Measurements from ENCODE around the gene MSH2.

The MSH2 gene

DNA sequence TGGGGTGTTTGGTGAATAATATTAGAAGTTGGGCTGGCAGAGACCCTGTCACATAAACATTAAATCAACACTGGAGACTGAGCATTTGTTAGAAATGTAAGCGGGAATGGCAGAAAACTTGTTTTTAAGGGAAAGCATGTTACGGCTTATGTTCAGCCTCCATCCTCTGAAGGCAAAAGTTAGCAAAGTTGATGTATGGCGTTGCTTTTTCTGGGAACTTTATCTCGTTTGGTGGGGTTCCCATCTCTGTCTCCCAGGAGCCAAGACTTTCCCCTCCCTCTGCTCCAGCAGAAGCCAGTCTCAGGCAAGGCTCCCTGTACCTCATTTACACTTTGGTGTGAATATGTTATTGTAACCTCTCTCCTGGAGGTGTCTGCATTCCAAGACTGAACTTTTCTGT lies 105.1 kb downstream of the MSH2 start:
- no peak for ATAC-seq
- TF ChIP-seq ZC3H10 (CRISPR knock-in tag; IDR thresholded peaks at IDR 0.05): no peak
- no peak for TF ChIP-seq GLIS3 (CRISPR knock-in tag; IDR thresholded peaks at IDR 0.05)
- TF ChIP-seq ZFP30 (CRISPR knock-in tag; IDR thresholded peaks at IDR 0.05): no peak
- TF ChIP-seq, protein P1, sequence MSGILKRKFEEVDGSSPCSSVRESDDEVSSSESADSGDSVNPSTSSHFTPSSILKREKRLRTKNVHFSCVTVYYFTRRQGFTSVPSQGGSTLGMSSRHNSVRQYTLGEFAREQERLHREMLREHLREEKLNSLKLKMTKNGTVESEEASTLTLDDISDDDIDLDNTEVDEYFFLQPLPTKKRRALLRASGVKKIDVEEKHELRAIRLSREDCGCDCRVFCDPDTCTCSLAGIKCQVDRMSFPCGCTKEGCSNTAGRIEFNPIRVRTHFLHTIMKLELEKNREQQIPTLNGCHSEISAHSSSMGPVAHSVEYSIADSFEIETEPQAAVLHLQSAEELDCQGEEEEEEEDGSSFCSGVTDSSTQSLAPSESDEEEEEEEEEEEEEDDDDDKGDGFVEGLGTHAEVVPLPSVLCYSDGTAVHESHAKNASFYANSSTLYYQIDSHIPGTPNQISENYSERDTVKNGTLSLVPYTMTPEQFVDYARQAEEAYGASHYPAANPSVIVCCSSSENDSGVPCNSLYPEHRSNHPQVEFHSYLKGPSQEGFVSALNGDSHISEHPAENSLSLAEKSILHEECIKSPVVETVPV (CRISPR knock-in tag; IDR thresholded peaks at IDR 0.05): no peak

DNA sequence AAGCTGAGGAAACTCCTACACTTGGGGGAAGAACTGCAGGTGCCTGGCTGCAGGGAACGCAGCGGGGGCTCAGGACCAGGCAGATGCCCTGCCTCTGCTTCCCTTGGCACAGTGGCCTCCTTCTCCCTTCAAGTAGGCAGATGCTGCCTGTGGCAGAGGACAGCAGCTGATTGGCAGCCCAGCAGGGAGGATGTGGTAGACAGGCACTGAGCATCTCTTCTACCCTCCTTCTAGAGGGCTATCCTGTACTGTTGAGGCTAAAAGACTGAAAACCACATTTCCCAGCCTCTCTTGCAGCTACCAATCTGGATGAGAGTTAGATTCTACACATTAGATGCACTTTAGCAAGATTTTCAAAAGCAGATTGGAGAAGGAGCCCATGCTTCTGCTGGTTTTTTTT lies 105.7 kb downstream of the MSH2 start:
- ATAC-seq: no peak
- TF ChIP-seq, protein P2, sequence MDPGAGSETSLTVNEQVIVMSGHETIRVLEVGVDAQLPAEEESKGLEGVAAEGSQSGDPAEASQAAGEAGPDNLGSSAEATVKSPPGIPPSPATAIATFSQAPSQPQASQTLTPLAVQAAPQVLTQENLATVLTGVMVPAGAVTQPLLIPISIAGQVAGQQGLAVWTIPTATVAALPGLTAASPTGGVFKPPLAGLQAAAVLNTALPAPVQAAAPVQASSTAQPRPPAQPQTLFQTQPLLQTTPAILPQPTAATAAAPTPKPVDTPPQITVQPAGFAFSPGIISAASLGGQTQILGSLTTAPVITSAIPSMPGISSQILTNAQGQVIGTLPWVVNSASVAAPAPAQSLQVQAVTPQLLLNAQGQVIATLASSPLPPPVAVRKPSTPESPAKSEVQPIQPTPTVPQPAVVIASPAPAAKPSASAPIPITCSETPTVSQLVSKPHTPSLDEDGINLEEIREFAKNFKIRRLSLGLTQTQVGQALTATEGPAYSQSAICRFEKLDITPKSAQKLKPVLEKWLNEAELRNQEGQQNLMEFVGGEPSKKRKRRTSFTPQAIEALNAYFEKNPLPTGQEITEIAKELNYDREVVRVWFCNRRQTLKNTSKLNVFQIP (CRISPR knock-in tag; IDR thresholded peaks at IDR 0.05; ENCODE audit: borderline replicate concordance, low read depth): no peak
- TF ChIP-seq ZNF565 (CRISPR knock-in tag; conservative IDR thresholded peaks at IDR 0.05; ENCODE audit: low read depth): no peak

DNA sequence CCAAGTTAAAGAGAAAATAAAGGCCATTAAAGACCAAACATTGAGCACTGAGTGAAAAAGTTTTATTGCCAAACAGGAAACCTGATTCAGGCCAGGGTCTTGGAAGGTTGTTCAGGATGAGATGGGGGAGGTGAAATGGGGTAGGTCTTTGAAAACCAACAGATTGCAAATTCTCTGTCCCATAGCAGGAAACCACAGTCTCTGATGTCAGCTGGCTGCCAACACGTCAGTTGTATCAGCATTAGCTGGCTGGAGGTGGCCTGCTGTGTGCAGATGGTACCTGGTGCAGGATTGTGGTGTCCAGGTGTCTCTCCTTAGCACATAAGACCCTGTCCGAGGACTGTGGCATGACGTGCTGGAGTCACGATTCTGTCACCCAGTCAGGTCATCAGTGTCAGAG lies 106.3 kb downstream of the MSH2 start:
- no peak for ATAC-seq
- no peak for TF ChIP-seq ARNTL (CRISPR knock-in tag; IDR thresholded peaks at IDR 0.05; ENCODE audit: borderline replicate concordance, low read depth)
- TF ChIP-seq CSDC2 (CRISPR knock-in tag; IDR thresholded peaks at IDR 0.05): no peak
- no peak for TF ChIP-seq PPARA (CRISPR knock-in tag; IDR thresholded peaks at IDR 0.05; ENCODE audit: borderline replicate concordance)
- TF ChIP-seq, protein P2 (CRISPR knock-in tag; IDR thresholded peaks at IDR 0.05; ENCODE audit: borderline replicate concordance, low read depth): no peak
- no peak for TF ChIP-seq ZNF8 (CRISPR knock-in tag; IDR thresholded peaks at IDR 0.05)
- TF ChIP-seq GLIS3 (CRISPR knock-in tag; IDR thresholded peaks at IDR 0.05): no peak
- no peak for TF ChIP-seq TOX (CRISPR knock-in tag; IDR thresholded peaks at IDR 0.05; ENCODE audit: borderline replicate concordance)

DNA sequence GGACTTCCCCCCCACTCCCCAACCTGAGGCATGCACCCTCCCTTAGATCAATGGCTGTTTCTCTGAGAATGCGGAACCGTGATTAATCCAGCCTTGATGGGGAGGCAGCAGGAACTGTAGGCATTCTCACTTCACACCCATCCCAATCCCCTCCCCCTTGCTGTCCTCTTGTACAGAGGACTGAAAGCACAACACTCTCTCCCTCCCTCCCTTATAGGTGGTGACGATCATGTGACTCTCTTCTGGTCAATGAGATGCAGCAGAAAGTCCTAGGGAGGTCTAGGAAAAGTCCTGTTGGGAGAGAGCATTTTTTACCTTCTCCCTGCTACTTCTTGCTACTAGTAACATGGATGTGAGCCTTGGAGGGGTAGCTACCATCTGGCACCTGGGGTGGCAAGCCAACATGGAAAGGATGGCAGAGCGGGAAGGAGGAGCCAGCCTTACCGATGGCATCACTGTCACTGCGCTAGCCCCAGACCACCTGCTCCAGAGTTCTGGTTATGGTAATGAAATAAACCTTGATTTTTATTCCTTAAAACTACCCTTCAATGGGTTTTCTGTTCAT lies 106.9 kb downstream of the MSH2 start:
- ATAC-seq: no peak
- TF ChIP-seq ISL1 (CRISPR knock-in tag; IDR thresholded peaks at IDR 0.05) (no peak), ZFP3 (CRISPR knock-in tag; IDR thresholded peaks at IDR 0.05) (no peak), ZFP30 (CRISPR knock-in tag; IDR thresholded peaks at IDR 0.05) (no peak), OSR1 (CRISPR knock-in tag; IDR thresholded peaks at IDR 0.05) (no peak), RARB (CRISPR knock-in tag; IDR thresholded peaks at IDR 0.05) (no peak), CSDC2 (CRISPR knock-in tag; IDR thresholded peaks at IDR 0.05) (no peak), ZNF565 (CRISPR knock-in tag; conservative IDR thresholded peaks at IDR 0.05; ENCODE audit: low read depth) (no peak), ZNF70 (CRISPR knock-in tag; IDR thresholded peaks at IDR 0.05) (no peak), SNAI2 (CRISPR knock-in tag; IDR thresholded peaks at IDR 0.05) (no peak), PPARA (CRISPR knock-in tag; IDR thresholded peaks at IDR 0.05; ENCODE audit: borderline replicate concordance) (no peak), ZC3H10 (CRISPR knock-in tag; IDR thresholded peaks at IDR 0.05) (no peak), ZNF8 (CRISPR knock-in tag; IDR thresholded peaks at IDR 0.05) (no peak)
- TF ChIP-seq, protein P2 (CRISPR knock-in tag; IDR thresholded peaks at IDR 0.05; ENCODE audit: borderline replicate concordance, low read depth): no peak
- TF ChIP-seq, protein P3, sequence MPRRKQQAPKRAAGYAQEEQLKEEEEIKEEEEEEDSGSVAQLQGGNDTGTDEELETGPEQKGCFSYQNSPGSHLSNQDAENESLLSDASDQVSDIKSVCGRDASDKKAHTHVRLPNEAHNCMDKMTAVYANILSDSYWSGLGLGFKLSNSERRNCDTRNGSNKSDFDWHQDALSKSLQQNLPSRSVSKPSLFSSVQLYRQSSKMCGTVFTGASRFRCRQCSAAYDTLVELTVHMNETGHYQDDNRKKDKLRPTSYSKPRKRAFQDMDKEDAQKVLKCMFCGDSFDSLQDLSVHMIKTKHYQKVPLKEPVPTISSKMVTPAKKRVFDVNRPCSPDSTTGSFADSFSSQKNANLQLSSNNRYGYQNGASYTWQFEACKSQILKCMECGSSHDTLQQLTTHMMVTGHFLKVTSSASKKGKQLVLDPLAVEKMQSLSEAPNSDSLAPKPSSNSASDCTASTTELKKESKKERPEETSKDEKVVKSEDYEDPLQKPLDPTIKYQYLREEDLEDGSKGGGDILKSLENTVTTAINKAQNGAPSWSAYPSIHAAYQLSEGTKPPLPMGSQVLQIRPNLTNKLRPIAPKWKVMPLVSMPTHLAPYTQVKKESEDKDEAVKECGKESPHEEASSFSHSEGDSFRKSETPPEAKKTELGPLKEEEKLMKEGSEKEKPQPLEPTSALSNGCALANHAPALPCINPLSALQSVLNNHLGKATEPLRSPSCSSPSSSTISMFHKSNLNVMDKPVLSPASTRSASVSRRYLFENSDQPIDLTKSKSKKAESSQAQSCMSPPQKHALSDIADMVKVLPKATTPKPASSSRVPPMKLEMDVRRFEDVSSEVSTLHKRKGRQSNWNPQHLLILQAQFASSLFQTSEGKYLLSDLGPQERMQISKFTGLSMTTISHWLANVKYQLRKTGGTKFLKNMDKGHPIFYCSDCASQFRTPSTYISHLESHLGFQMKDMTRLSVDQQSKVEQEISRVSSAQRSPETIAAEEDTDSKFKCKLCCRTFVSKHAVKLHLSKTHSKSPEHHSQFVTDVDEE (CRISPR knock-in tag; IDR thresholded peaks at IDR 0.05): no peak
- TF ChIP-seq, protein P1 (CRISPR knock-in tag; IDR thresholded peaks at IDR 0.05): no peak

Data from SK-N-SH treated with all-trans-retinoic acid at 6 μM for 48 hours (cell line).